ENCODE results near the gene TMEM213. TPM values are rescaled to one million over a fixed set of nuclear protein-coding genes. Genes with fewer than 3 reads are reported as not detected.

Gene TMEM213
- total RNA-seq, 6 donors from 2014 or later: 0.49 to 6.1 (median 3.6) TPM; not detected in 2

GRCh38 chr7:138881579-138882188, 83.9 kb downstream of the TMEM213 start:
- Histone ChIP-seq H3K27ac (no peak overlapping the region), H3K4me3 (no peak overlapping the region), H3K36me3 (peaks cover 0 to 18% (median 2%) of the 10 kb centered on the region in 4 donors), H3K4me1 (peaks cover 0 to 5% (median under 1%) of the 10 kb centered on the region in 4 donors), H3K9me3 (no peaks in the 10 kb centered on the region), H3K27me3 (no peaks in the 10 kb centered on the region)
- no peak for DNase-seq
- no peak for ATAC-seq (ENCODE audit: low FRiP score in 2 of 2)
- WGBS, 2 donors: 66 to 67% methylated on average over 6 of the region's 6 CpGs
- TF ChIP-seq, protein P1, sequence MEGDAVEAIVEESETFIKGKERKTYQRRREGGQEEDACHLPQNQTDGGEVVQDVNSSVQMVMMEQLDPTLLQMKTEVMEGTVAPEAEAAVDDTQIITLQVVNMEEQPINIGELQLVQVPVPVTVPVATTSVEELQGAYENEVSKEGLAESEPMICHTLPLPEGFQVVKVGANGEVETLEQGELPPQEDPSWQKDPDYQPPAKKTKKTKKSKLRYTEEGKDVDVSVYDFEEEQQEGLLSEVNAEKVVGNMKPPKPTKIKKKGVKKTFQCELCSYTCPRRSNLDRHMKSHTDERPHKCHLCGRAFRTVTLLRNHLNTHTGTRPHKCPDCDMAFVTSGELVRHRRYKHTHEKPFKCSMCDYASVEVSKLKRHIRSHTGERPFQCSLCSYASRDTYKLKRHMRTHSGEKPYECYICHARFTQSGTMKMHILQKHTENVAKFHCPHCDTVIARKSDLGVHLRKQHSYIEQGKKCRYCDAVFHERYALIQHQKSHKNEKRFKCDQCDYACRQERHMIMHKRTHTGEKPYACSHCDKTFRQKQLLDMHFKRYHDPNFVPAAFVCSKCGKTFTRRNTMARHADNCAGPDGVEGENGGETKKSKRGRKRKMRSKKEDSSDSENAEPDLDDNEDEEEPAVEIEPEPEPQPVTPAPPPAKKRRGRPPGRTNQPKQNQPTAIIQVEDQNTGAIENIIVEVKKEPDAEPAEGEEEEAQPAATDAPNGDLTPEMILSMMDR (IDR thresholded peaks at IDR 0.05): no peak
- TF ChIP-seq EP300 (IDR thresholded peaks at IDR 0.05): no peak
- no peak for TF ChIP-seq POLR2AphosphoS5 (IDR thresholded peaks at IDR 0.05)
- TF ChIP-seq POLR2A (IDR thresholded peaks at IDR 0.05): no peak

- no peak for TF ChIP-seq EP300 (IDR thresholded peaks at IDR 0.05)
- TF ChIP-seq, protein P1 (IDR thresholded peaks at IDR 0.05): no peak
- no peak for TF ChIP-seq POLR2A (IDR thresholded peaks at IDR 0.05)
- no peak for TF ChIP-seq POLR2AphosphoS5 (IDR thresholded peaks at IDR 0.05)
- peaks cover 0 to 15% (median 2%) of the 10 kb centered on the region in 4 donors for H3K36me3 ChIP-seq
- no peak overlapping the region for H3K27ac ChIP-seq
- WGBS, 2 donors: 89 to 92% methylated on average over 6 of the region's 6 CpGs
- no peak overlapping the region for H3K4me3 ChIP-seq
- H3K4me1 ChIP-seq: peaks cover 0 to 7% (median 3%) of the 10 kb centered on the region in 4 donors
- H3K9me3 ChIP-seq: no peaks in the 10 kb centered on the region
- no peaks in the 10 kb centered on the region for H3K27me3 ChIP-seq
- ATAC-seq (ENCODE audit: low FRiP score in 2 of 2): no peak
- DNase-seq: no peak
These were observed 84.5 kb downstream of the TMEM213 start for GRCh38 chr7:138882249-138882648.

DNA sequence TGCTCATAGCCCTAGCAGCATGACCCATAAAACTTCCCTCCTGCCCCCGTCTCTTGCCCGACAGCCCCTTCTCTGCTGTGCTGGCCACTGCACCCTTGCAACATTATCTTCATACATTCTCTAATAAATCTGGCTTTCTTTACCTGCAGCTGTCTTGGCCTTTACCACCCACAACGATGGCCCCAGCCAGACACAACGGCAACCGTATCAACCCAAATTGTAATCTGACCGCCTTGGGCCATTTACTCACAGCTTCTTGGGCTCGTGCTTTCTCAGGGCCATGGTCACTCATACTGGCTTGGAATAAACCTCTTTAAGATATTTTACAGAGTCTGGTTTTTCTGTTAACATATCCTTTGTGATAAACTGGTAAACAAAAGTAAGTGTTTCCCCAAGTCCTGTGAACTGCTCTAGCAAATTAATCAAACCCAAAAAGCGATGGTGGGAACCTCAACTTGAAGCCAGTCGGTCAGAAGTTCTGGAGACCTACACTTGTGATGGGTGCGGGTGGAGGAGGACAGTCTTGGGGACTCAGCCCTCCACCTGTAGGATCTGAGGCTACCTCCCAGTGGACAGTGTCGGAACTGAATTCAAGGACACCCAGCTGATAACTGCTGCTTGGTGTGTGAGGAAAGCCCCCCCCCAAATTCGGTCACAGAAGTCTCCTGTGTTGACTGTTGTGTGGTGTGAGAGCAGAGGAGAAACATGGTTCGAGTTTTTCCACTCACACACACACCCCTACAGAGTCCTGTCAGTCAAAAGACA, 87.8 kb downstream of the TMEM213 start:
- no peak for TF ChIP-seq EP300 (IDR thresholded peaks at IDR 0.05)
- TF ChIP-seq, protein P1 (IDR thresholded peaks at IDR 0.05): no peak
- no peak for TF ChIP-seq POLR2A (IDR thresholded peaks at IDR 0.05)
- no peak for TF ChIP-seq POLR2AphosphoS5 (IDR thresholded peaks at IDR 0.05)
- no peaks in the 10 kb centered on the region for H3K36me3 ChIP-seq
- no peak overlapping the region for H3K27ac ChIP-seq
- H3K9me3 ChIP-seq: no peaks in the 10 kb centered on the region
- H3K4me1 ChIP-seq: peaks cover 0 to 7% (median 3%) of the 10 kb centered on the region in 4 donors
- no peak for DNase-seq
- 88 to 93% methylated on average over 13 of the region's 13 CpGs for WGBS, 2 donors
- H3K4me3 ChIP-seq: no peak overlapping the region
- ATAC-seq (ENCODE audit: low FRiP score in 2 of 2): no peak
- H3K27me3 ChIP-seq: no peaks in the 10 kb centered on the region

DNA sequence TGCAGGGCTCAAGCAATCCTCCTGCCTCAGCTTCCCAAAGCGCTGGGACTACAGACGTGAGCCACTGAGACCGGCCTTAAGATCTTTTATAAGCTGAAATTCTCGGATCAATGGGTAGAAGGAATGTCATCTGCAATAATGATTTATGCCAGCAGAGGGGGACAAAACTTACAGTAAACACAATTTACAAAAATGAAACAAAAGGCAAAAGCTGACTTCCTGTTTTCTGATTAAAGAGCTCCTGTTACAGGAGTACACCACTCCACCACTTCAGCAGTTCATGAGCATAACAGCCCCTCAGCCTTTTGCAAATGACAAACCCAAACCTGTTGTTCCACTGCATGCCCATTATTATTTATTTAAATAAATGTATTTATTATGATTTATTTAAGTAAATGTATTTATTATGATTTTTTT, 88.7 kb downstream of the TMEM213 start:
- no peak overlapping the region for H3K27ac ChIP-seq
- WGBS, 2 donors: 31 to 40% methylated on average over 4 of the region's 4 CpGs
- H3K27me3 ChIP-seq: no peaks in the 10 kb centered on the region
- ATAC-seq (ENCODE audit: low FRiP score in 2 of 2) (peak in 1 of 2 donors; percentile 73), DNase-seq (no peak)
- no peaks in the 10 kb centered on the region for H3K9me3 ChIP-seq
- no peaks in the 10 kb centered on the region for H3K36me3 ChIP-seq
- peaks cover 0 to 7% (median 3%) of the 10 kb centered on the region in 4 donors for H3K4me1 ChIP-seq
- no peak overlapping the region for H3K4me3 ChIP-seq
- no peak for TF ChIP-seq POLR2A (IDR thresholded peaks at IDR 0.05)
- no peak for TF ChIP-seq EP300 (IDR thresholded peaks at IDR 0.05)
- TF ChIP-seq, protein P1 (IDR thresholded peaks at IDR 0.05): peak; percentile 58 to 74 (median 72)

All from upper lobe of left lung (tissue), 6 donors.